ENCODE measurements around the gene FBXO41.

Gene FBXO41

DNA sequence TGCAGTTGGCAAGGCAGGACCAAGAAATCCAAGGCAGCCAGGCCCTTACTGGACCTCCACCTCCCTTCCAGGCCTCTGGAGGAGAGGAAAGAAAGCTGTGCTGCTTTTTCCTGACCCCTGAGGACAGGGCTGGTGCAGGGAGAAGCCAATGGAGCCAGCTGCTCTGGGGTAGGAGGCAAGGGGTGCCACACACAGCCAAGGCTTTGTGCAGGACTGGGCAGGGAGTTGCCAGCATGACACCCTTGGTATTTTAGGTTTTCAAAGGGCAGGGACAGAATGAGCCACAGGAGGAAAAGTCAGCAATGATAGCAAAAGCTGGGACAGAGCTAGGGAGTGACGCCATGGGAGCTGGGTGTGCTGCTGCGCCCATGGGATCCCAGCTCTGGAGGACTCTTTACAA is 27.3 kb downstream of the FBXO41 start:
- H3K9ac ChIP-seq (ENCODE audit: low read length), result no peak overlapping the region
- H3K18ac ChIP-seq (ENCODE audit: low read length), result no peak overlapping the region
- no CpG with 5 or more reads among the region's 2 CpGs for WGBS (ENCODE audit: extremely low coverage, insufficient coverage, insufficient read length)
- H3K27ac ChIP-seq (ENCODE audit: low read depth, low read length), result no peak overlapping the region
- no peak overlapping the region for H2AFZ ChIP-seq (ENCODE audit: insufficient read depth, low read length, poor library complexity)
- H3K79me2 ChIP-seq (ENCODE audit: control insufficient read depth, insufficient read depth, low read length, poor library complexity), result no peaks in the 10 kb centered on the region
- H3K79me1 ChIP-seq (ENCODE audit: low read length), result no peaks in the 10 kb centered on the region
- H3K36me3 ChIP-seq (ENCODE audit: control insufficient read depth in 1 of 2, insufficient read depth in 2 of 2, low read length in 2 of 2), result peaks cover 13 to 25% of the 10 kb centered on the region in 2 experiments
- H3K23ac ChIP-seq (ENCODE audit: low read length), result no peak overlapping the region
- H3K14ac ChIP-seq (ENCODE audit: low read length), result no peak overlapping the region
- H3K4me3 ChIP-seq (ENCODE audit: low read depth, low read length), result no peak overlapping the region
- H2BK5ac ChIP-seq (ENCODE audit: low read depth, low read length, poor library complexity), result no peak overlapping the region
- H4K91ac ChIP-seq (ENCODE audit: low read depth, low read length), result no peak overlapping the region
- no peak overlapping the region for H2BK120ac ChIP-seq (ENCODE audit: insufficient read depth, low read length, poor library complexity)
- H3K4me2 ChIP-seq (ENCODE audit: low read length), result no peak overlapping the region
- DNase-seq, result no peak
- no peak overlapping the region for H4K8ac ChIP-seq (ENCODE audit: low read depth, low read length)
- H2AK5ac ChIP-seq (ENCODE audit: low read length), result no peak overlapping the region
- no peaks in the 10 kb centered on the region for H3K4me1 ChIP-seq (ENCODE audit: control insufficient read depth in 1 of 2, insufficient read depth in 2 of 2, low read length in 2 of 2)
- peaks cover 2% of the 10 kb centered on the region for H3K9me3 ChIP-seq (ENCODE audit: insufficient read depth, low read depth, low read length)
- no peak overlapping the region for H2BK12ac ChIP-seq (ENCODE audit: low read length)
- no peaks in the 10 kb centered on the region for H3K27me3 ChIP-seq (ENCODE audit: insufficient read depth, low read length)
- H3K4ac ChIP-seq (ENCODE audit: low read depth, low read length), result no peak overlapping the region
- no peak overlapping the region for H4K12ac ChIP-seq (ENCODE audit: low read depth, low read length)

GRCh38 chr2:73256618-73256922 is 27.7 kb downstream of the FBXO41 start:
- Histone ChIP-seq H3K18ac (ENCODE audit: low read length) (no peak overlapping the region), H3K4me3 (ENCODE audit: low read depth, low read length) (no peak overlapping the region), H4K8ac (ENCODE audit: low read depth, low read length) (no peak overlapping the region), H2BK120ac (ENCODE audit: insufficient read depth, low read length, poor library complexity) (no peak overlapping the region), H3K9me3 (ENCODE audit: insufficient read depth, low read depth, low read length) (peaks cover 2% of the 10 kb centered on the region), H3K27ac (ENCODE audit: low read depth, low read length) (no peak overlapping the region), H3K9ac (ENCODE audit: low read length) (no peak overlapping the region), H3K23ac (ENCODE audit: low read length) (no peak overlapping the region), H3K79me2 (ENCODE audit: control insufficient read depth, insufficient read depth, low read length, poor library complexity) (no peaks in the 10 kb centered on the region), H3K36me3 (ENCODE audit: control insufficient read depth in 1 of 2, insufficient read depth in 2 of 2, low read length in 2 of 2) (peaks cover 16 to 28% of the 10 kb centered on the region in 2 experiments), H3K4ac (ENCODE audit: low read depth, low read length) (no peak overlapping the region), H2BK12ac (ENCODE audit: low read length) (no peak overlapping the region), H3K4me2 (ENCODE audit: low read length) (no peak overlapping the region), H3K27me3 (ENCODE audit: insufficient read depth, low read length) (no peaks in the 10 kb centered on the region), H3K4me1 (ENCODE audit: control insufficient read depth in 1 of 2, insufficient read depth in 2 of 2, low read length in 2 of 2) (no peaks in the 10 kb centered on the region), H3K79me1 (ENCODE audit: low read length) (no peaks in the 10 kb centered on the region), H2BK5ac (ENCODE audit: low read depth, low read length, poor library complexity) (no peak overlapping the region), H2AK5ac (ENCODE audit: low read length) (no peak overlapping the region), H2AFZ (ENCODE audit: insufficient read depth, low read length, poor library complexity) (no peak overlapping the region), H3K14ac (ENCODE audit: low read length) (no peak overlapping the region), H4K91ac (ENCODE audit: low read depth, low read length) (no peak overlapping the region), H4K12ac (ENCODE audit: low read depth, low read length) (no peak overlapping the region)
- WGBS (ENCODE audit: extremely low coverage, insufficient coverage, insufficient read length), result no CpG with 5 or more reads among the region's 1 CpG
- no peak for DNase-seq

DNA sequence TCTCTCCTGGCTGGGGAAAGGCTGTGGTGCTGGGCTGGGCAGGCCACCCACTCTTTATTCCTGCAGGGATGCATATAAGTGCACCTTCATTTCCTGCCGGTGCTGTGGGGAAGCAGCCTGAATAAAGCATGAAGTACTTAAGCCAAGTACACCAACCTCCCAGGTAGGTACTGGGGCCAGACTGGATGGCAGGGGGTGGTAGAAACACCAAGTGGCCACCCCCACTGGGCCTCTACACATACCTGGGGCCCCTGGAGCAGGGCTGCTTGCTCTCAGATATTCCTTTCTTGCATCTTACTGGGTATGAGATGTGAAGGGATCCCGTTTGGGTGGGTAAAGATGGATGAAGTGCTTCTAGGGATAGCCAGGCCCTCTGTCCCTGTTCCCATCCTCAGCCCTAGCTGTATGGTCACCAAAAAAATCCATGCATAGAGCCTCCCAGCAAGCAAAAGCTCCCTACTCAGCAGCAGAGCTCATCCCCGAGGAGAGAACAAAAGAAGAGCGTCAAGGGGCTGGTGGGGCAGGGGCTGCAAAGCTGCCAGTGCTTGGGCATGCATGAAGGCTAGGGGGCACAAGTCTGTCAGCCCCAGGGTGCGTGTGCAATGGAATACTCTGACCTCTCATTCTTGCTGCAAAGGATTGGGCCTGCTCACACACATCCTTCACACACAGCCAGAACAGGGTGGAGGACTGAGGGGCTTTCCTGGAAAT is 28.2 kb downstream of the FBXO41 start:
- H3K36me3 ChIP-seq (ENCODE audit: control insufficient read depth in 1 of 2, insufficient read depth in 2 of 2, low read length in 2 of 2), result peaks cover 20 to 32% of the 10 kb centered on the region in 2 experiments
- no peak overlapping the region for H3K4ac ChIP-seq (ENCODE audit: low read depth, low read length)
- no peak overlapping the region for H2BK12ac ChIP-seq (ENCODE audit: low read length)
- H3K4me3 ChIP-seq (ENCODE audit: low read depth, low read length), result no peak overlapping the region
- H3K23ac ChIP-seq (ENCODE audit: low read length), result no peak overlapping the region
- no peak overlapping the region for H2AFZ ChIP-seq (ENCODE audit: insufficient read depth, low read length, poor library complexity)
- no peak overlapping the region for H2AK5ac ChIP-seq (ENCODE audit: low read length)
- no peak overlapping the region for H4K8ac ChIP-seq (ENCODE audit: low read depth, low read length)
- peaks cover 2% of the 10 kb centered on the region for H3K9me3 ChIP-seq (ENCODE audit: insufficient read depth, low read depth, low read length)
- no peaks in the 10 kb centered on the region for H3K79me1 ChIP-seq (ENCODE audit: low read length)
- DNase-seq, result no peak
- H3K4me1 ChIP-seq (ENCODE audit: control insufficient read depth in 1 of 2, insufficient read depth in 2 of 2, low read length in 2 of 2), result no peaks in the 10 kb centered on the region
- H3K18ac ChIP-seq (ENCODE audit: low read length), result no peak overlapping the region
- no peaks in the 10 kb centered on the region for H3K27me3 ChIP-seq (ENCODE audit: insufficient read depth, low read length)
- no peak overlapping the region for H4K12ac ChIP-seq (ENCODE audit: low read depth, low read length)
- no peaks in the 10 kb centered on the region for H3K79me2 ChIP-seq (ENCODE audit: control insufficient read depth, insufficient read depth, low read length, poor library complexity)
- H3K14ac ChIP-seq (ENCODE audit: low read length), result no peak overlapping the region
- H3K9ac ChIP-seq (ENCODE audit: low read length), result no peak overlapping the region
- H3K4me2 ChIP-seq (ENCODE audit: low read length), result no peak overlapping the region
- no peak overlapping the region for H2BK120ac ChIP-seq (ENCODE audit: insufficient read depth, low read length, poor library complexity)
- H4K91ac ChIP-seq (ENCODE audit: low read depth, low read length), result no peak overlapping the region
- no peak overlapping the region for H2BK5ac ChIP-seq (ENCODE audit: low read depth, low read length, poor library complexity)
- no peak overlapping the region for H3K27ac ChIP-seq (ENCODE audit: low read depth, low read length)
- no CpG with 5 or more reads among the region's 5 CpGs for WGBS (ENCODE audit: extremely low coverage, insufficient coverage, insufficient read length)

- WGBS (ENCODE audit: extremely low coverage, insufficient coverage, insufficient read length), result no CpG with 5 or more reads among the region's 4 CpGs
- H3K79me2 ChIP-seq (ENCODE audit: control insufficient read depth, insufficient read depth, low read length, poor library complexity), result no peaks in the 10 kb centered on the region
- no peak for DNase-seq
- no peak overlapping the region for H4K12ac ChIP-seq (ENCODE audit: low read depth, low read length)
- no peak overlapping the region for H3K14ac ChIP-seq (ENCODE audit: low read length)
- no peak overlapping the region for H3K27ac ChIP-seq (ENCODE audit: low read depth, low read length)
- no peaks in the 10 kb centered on the region for H3K4me1 ChIP-seq (ENCODE audit: control insufficient read depth in 1 of 2, insufficient read depth in 2 of 2, low read length in 2 of 2)
- no peak overlapping the region for H3K4ac ChIP-seq (ENCODE audit: low read depth, low read length)
- H3K4me2 ChIP-seq (ENCODE audit: low read length), result no peak overlapping the region
- H2BK120ac ChIP-seq (ENCODE audit: insufficient read depth, low read length, poor library complexity), result no peak overlapping the region
- H4K91ac ChIP-seq (ENCODE audit: low read depth, low read length), result no peak overlapping the region
- no peak overlapping the region for H2BK5ac ChIP-seq (ENCODE audit: low read depth, low read length, poor library complexity)
- H2AFZ ChIP-seq (ENCODE audit: insufficient read depth, low read length, poor library complexity), result no peak overlapping the region
- H3K36me3 ChIP-seq (ENCODE audit: control insufficient read depth in 1 of 2, insufficient read depth in 2 of 2, low read length in 2 of 2), result peaks cover 30 to 42% of the 10 kb centered on the region in 2 experiments
- no peak overlapping the region for H3K18ac ChIP-seq (ENCODE audit: low read length)
- no peaks in the 10 kb centered on the region for H3K27me3 ChIP-seq (ENCODE audit: insufficient read depth, low read length)
- H3K23ac ChIP-seq (ENCODE audit: low read length), result no peak overlapping the region
- H2AK5ac ChIP-seq (ENCODE audit: low read length), result no peak overlapping the region
- H3K9ac ChIP-seq (ENCODE audit: low read length), result no peak overlapping the region
- H3K9me3 ChIP-seq (ENCODE audit: insufficient read depth, low read depth, low read length), result peaks cover 2% of the 10 kb centered on the region
- no peak overlapping the region for H3K4me3 ChIP-seq (ENCODE audit: low read depth, low read length)
- no peaks in the 10 kb centered on the region for H3K79me1 ChIP-seq (ENCODE audit: low read length)
- no peak overlapping the region for H2BK12ac ChIP-seq (ENCODE audit: low read length)
- no peak overlapping the region for H4K8ac ChIP-seq (ENCODE audit: low read depth, low read length)
Measured at GRCh38 chr2:73255007-73255644, 29.2 kb downstream of the FBXO41 start.
